Testis (tissue), 3 donors: Measurements from ENCODE around the gene HPCA. TPM values are rescaled to one million over a fixed set of nuclear protein-coding genes. Genes with fewer than 3 reads are reported as not detected.

Experiments
- DNase-seq: peaks from one replicate; pipeline ENCODE4 v3.0.0-alpha.2; 2019
- H3K27ac ChIP-seq, 2 donors: fragments of 200-600 bp; sonication (generic); one replicate each; pipeline ENCODE4 v1.5.1; 2019
- H3K27me3 ChIP-seq: fragments of 200-600 bp; sonication (generic); one replicate; pipeline ENCODE4 v1.5.1; 2019
- H3K36me3 ChIP-seq: fragments of 200-600 bp; sonication (generic); one replicate; pipeline ENCODE4 v1.5.1; 2017; ENCODE audit warnings: low read depth; ENCODE audit errors: missing control alignments
- H3K4me1 ChIP-seq: fragments of 200-600 bp; sonication (generic); one replicate; pipeline ENCODE4 v1.5.1; 2019
- H3K4me3 ChIP-seq, 2 donors: fragments of 200-600 bp; sonication (generic); one replicate each; pipeline ENCODE4 v1.5.1; 2017 to 2019
- H3K9me3 ChIP-seq: fragments of 200-600 bp; sonication (generic); one replicate; pipeline ENCODE4 v1.5.1; 2017
- CTCF ChIP-seq, 3 experiments: fragments of 450-650 bp in 2 of 3; fragments of 200-600 bp in 1 of 3; sonication (generic) in 1 of 3; IDR thresholded peaks; one replicate each; pipeline ENCODE4 v1.5.1; 2016 to 2019; ENCODE audit warnings: antibody characterized with exemption in 3 of 3, mild to moderate bottlenecking in 2 of 3, moderate library complexity in 1 of 3
- POLR2A ChIP-seq: fragments of 450-650 bp; IDR thresholded peaks from one replicate; pipeline ENCODE4 v1.6.1; 2017; ENCODE audit warnings: antibody characterized with exemption, mild to moderate bottlenecking, moderate library complexity
- WGBS, 2 donors: methylation state at CpG; one replicate each; pipeline ENCODE4 v1.1.5; 2018; 5-methylcytosine and 5-hydroxymethylcytosine counted together
- intact Hi-C: fragments of 100-400 bp; cut with DNase I; formaldehyde crosslinking; loops from one replicate; pipeline ENCODE4 v1.15.1; 2023; ENCODE audit warnings: low total_unique reads
- polyA plus RNA-seq: library from polyadenylated mRNA; stranded (reverse); fragments of 350-450 nt; fragmentation: Illumina TruSeq; extraction: RNeasy Lipid Tissue Mini Kit (QIAGEN cat#74804); gene quantifications from one replicate; pipeline ENCODE4 v1.2.3, GENCODE V29; 2014; ENCODE audit warnings: low read depth, low replicate concordance; ENCODE audit not compliant: insufficient read depth
- total RNA-seq, 2 donors: library from RNA; depleted of rRNA; stranded (reverse); fragments of >200 nt; gene quantifications; one replicate each; pipeline ENCODE4 v1.2.3, GENCODE V29; 2016

The HPCA gene
- total and polyA plus RNA-seq, 3 donors from 2014 or later = 1.7 to 8.8 (median 6.1) TPM

GRCh38 chr1:32894681-32895080, 8.4 kb downstream of the HPCA start:
- Histone ChIP-seq H3K4me3 (no peak overlapping the region), H3K27ac (no peak overlapping the region), H3K9me3 (no peaks in the 10 kb centered on the region), H3K36me3 (no peaks in the 10 kb centered on the region), H3K4me1 (peaks cover 7% of the 10 kb centered on the region), H3K27me3 (no peaks in the 10 kb centered on the region)
- intact Hi-C loops = no loop called here
- DNase-seq = no peak
- WGBS, 2 donors = 80 to 82% methylated on average over 1 to 6 of the region's 6 CpGs
- TF ChIP-seq POLR2A (no peak), CTCF (IDR thresholded peaks at IDR 0.05) (no peak)

- H3K4me3 ChIP-seq = no peak overlapping the region
- DNase-seq = no peak
- H3K9me3 ChIP-seq = no peaks in the 10 kb centered on the region
- intact Hi-C loops = no loop called here
- H3K27ac ChIP-seq = no peak overlapping the region
- TF ChIP-seq POLR2A = no peak
- TF ChIP-seq CTCF (IDR thresholded peaks at IDR 0.05) = no peak
- H3K27me3 ChIP-seq = no peaks in the 10 kb centered on the region
- peaks cover 7% of the 10 kb centered on the region for H3K4me1 ChIP-seq
- H3K36me3 ChIP-seq = no peaks in the 10 kb centered on the region
- WGBS, 2 donors = 92 to 95% methylated on average over 18 to 26 of the region's 26 CpGs
These were observed 9.3 kb downstream of the HPCA start for GRCh38 chr1:32895325-32896215.

GRCh38 chr1:32896451-32896850, 10.2 kb downstream of the HPCA start:
- H3K27ac ChIP-seq = no peak overlapping the region
- H3K9me3 ChIP-seq = no peaks in the 10 kb centered on the region
- H3K4me3 ChIP-seq = no peak overlapping the region
- intact Hi-C loops = no loop called here
- whole genome bisulfite sequencing, 2 donors = 82 to 84% methylated on average over 3 to 5 of the region's 5 CpGs
- no peaks in the 10 kb centered on the region for H3K27me3 ChIP-seq
- no peak for DNase-seq
- peaks cover 7% of the 10 kb centered on the region for H3K4me1 ChIP-seq
- H3K36me3 ChIP-seq = no peaks in the 10 kb centered on the region
- no peak for TF ChIP-seq CTCF (IDR thresholded peaks at IDR 0.05)
- no peak for TF ChIP-seq POLR2A

GRCh38 chr1:32897082-32898049, 11.1 kb downstream of the HPCA start:
- intact Hi-C loops = no loop called here
- no peaks in the 10 kb centered on the region for H3K36me3 ChIP-seq
- no peaks in the 10 kb centered on the region for H3K9me3 ChIP-seq
- no peak overlapping the region for H3K4me3 ChIP-seq
- DNase-seq = no peak
- peaks cover 11% of the 10 kb centered on the region for H3K4me1 ChIP-seq
- WGBS, 2 donors = 80 to 82% methylated on average over 11 of the region's 11 CpGs
- no peak overlapping the region for H3K27ac ChIP-seq
- TF ChIP-seq CTCF (IDR thresholded peaks at IDR 0.05) = no peak
- TF ChIP-seq POLR2A = no peak
- no peaks in the 10 kb centered on the region for H3K27me3 ChIP-seq
